K562 (cell line): ENCODE measurements around the gene CCDC74B. TPM values are rescaled to one million over a fixed set of nuclear protein-coding genes. Genes with fewer than 3 reads are reported as not detected.
A peak's percentile ranks its signal among the peaks of the same experiment; 100 is the strongest.
"Not testable (repeated sequence)": the region's sequence is repeated elsewhere in the genome, so short reads cannot be mapped to it uniquely, and the experiment has no call there.

Experiments
- ATAC-seq: fragments of 200-7000 bp; cut with Tn5 transposase; 3 replicates; pipeline ENCODE4 v1.9.1; 2020; ENCODE audit warnings: moderate library complexity
- BruUV-seq: library from RNA; stranded (reverse); fragments of 400-500 nt; replicated peaks from 2 replicates; lab custom pipeline; 2021; lab: Mats Ljungman, UMichigan
- CTCF ChIA-PET: fragments of 300-600 bp; formaldehyde crosslinking; extraction: SDS; loops from one replicate; lab custom pipeline; 2021; ENCODE audit warnings: low intra/inter-chr PET ratio; lab: Yijun Ruan, JAX
- POLR2A ChIA-PET: fragments of 300-600, 350-650 bp; sonication (Branson Sonifier 250); formaldehyde crosslinking; extraction: SDS; loops from one replicate; lab custom pipeline; 2021; ENCODE audit warnings: antibody characterized with exemption, inconsistent platforms; lab: Yijun Ruan, JAX
- DNase-seq, 4 experiments: peaks; one replicate each; pipeline versions ENCODE4 v3.0.0 to v3.0.0-alpha.2; 2011 to 2018; ENCODE audit warnings: low spot score in 3 of 4, mixed read lengths in 3 of 4; ENCODE audit errors: extremely low read depth in 1 of 4
- FAIRE-seq: peaks from 2 replicates; lab custom pipeline; 2011; peaks lifted over from hg19 to GRCh38; lab: Jason Lieb, UNC
- H2AFZ ChIP-seq: 2 replicates; pipeline ENCODE4 v1.6.0; 2011; ENCODE audit warnings: low read depth, low read length, control low read depth, inconsistent platforms
- H3K27ac ChIP-seq: fragments of 200-600 bp; 3 replicates; pipeline ENCODE4 v1.8.0; 2011; ENCODE audit warnings: low read depth, mild to moderate bottlenecking, control low read depth, inconsistent platforms, low read length, moderate library complexity, mixed read lengths; ENCODE audit errors: extremely low read depth
- H3K27me3 ChIP-seq, 2 experiments: fragments of 300-600 bp in 1 of 2; 2 replicates in 1 of 2; 3 replicates in 1 of 2; pipeline versions ENCODE4 v1.6.0 to v1.8.0; 2011; ENCODE audit warnings: inconsistent platforms in 2 of 2, low read length in 2 of 2, mild to moderate bottlenecking in 1 of 2, mixed read lengths in 1 of 2, moderate library complexity in 1 of 2; ENCODE audit not compliant: control insufficient read depth in 2 of 2, insufficient read depth in 2 of 2
- H3K36me3 ChIP-seq: fragments of 300-600 bp; 3 replicates; pipeline ENCODE4 v1.8.0; 2011; ENCODE audit warnings: mild to moderate bottlenecking, low read length, inconsistent platforms; ENCODE audit not compliant: control insufficient read depth, insufficient read depth
- H3K4me1 ChIP-seq, 2 experiments: fragments of 200-600 bp in 1 of 2; replicated peaks in 1 of 2; 2 replicates in 1 of 2; 3 replicates in 1 of 2; pipeline versions ENCODE4 v1.5.1 to v1.8.0; 2011; ENCODE audit warnings: inconsistent platforms in 2 of 2, low read length in 2 of 2, mild to moderate bottlenecking in 1 of 2, mixed read lengths in 1 of 2, moderate library complexity in 1 of 2; ENCODE audit not compliant: control insufficient read depth in 2 of 2, insufficient read depth in 2 of 2
- H3K4me2 ChIP-seq: 2 replicates; pipeline ENCODE4 v1.6.1; 2011; ENCODE audit warnings: low read length, control low read depth, inconsistent platforms, mixed read lengths; ENCODE audit not compliant: insufficient read depth
- H3K4me3 ChIP-seq: fragments of 200-600 bp; sonication (generic), shearing (Covaris generic); 2 replicates; pipeline ENCODE4 v1.5.1; 2016; ENCODE audit warnings: control low read depth, inconsistent platforms
- H3K79me2 ChIP-seq: fragments of 200-600 bp; 3 replicates; pipeline ENCODE4 v1.8.0; 2011; ENCODE audit warnings: low read length, inconsistent platforms; ENCODE audit not compliant: control insufficient read depth, insufficient read depth
- H3K9ac ChIP-seq, 2 experiments: 2 replicates each; pipeline versions ENCODE4 v1.6.0 to v1.6.1; 2011; ENCODE audit warnings: low read depth in 2 of 2, low read length in 2 of 2, control low read depth in 1 of 2, inconsistent platforms in 1 of 2, mild to moderate bottlenecking in 1 of 2, mixed read lengths in 1 of 2; ENCODE audit not compliant: insufficient read depth in 1 of 2
- H3K9me1 ChIP-seq: one replicate; pipeline ENCODE4 v1.6.0; 2011; ENCODE audit warnings: inconsistent platforms, mild to moderate bottlenecking, low read length, moderate library complexity; ENCODE audit not compliant: control insufficient read depth, insufficient read depth
- H3K9me3 ChIP-seq: replicated peaks from 2 replicates; pipeline ENCODE4 v1.5.1; 2011; ENCODE audit warnings: low read depth, low read length, inconsistent platforms; ENCODE audit not compliant: control insufficient read depth, insufficient read depth
- H4K20me1 ChIP-seq: replicated peaks from 2 replicates; pipeline ENCODE4 v1.6.1; 2011; ENCODE audit warnings: low read length, inconsistent platforms, mixed read lengths; ENCODE audit not compliant: control insufficient read depth, insufficient read depth
- RBFOX2 ChIP-seq: fragments of 200-400 bp; formaldehyde crosslinking; IDR thresholded peaks from 2 replicates; pipeline ENCODE4 v1.6.1; 2017; ENCODE audit warnings: low read depth, mild to moderate bottlenecking, low read length, moderate library complexity
- WGBS: fragments of 100-300 bp; shearing (Covaris generic); methylation state at CpG from one replicate; pipeline ENCODE4 v1.1.6; 2016; ENCODE audit warnings: low coverage, mixed read lengths; ENCODE audit not compliant: insufficient coverage; ENCODE audit errors: missing lambda C conversion rate; 5-methylcytosine and 5-hydroxymethylcytosine counted together
- in situ Hi-C: fragments of 300-500 bp; cut with MboI; formaldehyde crosslinking; loops from 4 replicates; pipeline ENCODE4 v1.15.0; 2018; ENCODE audit warnings: inconsistent platforms, mixed read lengths
- intact Hi-C: fragments of 100-400 bp; cut with micrococcal nuclease; formaldehyde crosslinking; loops from 2 replicates; pipeline ENCODE4 v1.14.2; 2022
- polyA plus RNA-seq, 8 experiments: library from polyadenylated mRNA; depleted of rRNA in 4 of 8; stranded (reverse) in 5 of 8; unstranded in 3 of 8; fragments of >200 nt; fragmentation: Nextera tagmentation in 2 of 8; fragmentation: Illumina TruSeq in 1 of 8; extraction: Ambion mirVana in 2 of 8; extraction: Trizol in 1 of 8; gene quantifications; 2 replicates each; pipeline versions ENCODE4 v1.2.1 to v1.2.3, GENCODE V29; 2011 to 2014; ENCODE audit warnings: inconsistent platforms in 1 of 8, missing spikeins in 1 of 8
- total RNA-seq, 7 experiments: library from RNA; depleted of rRNA in 6 of 7; stranded (reverse); fragments of >200 nt in 6 of 7; fragmentation: Illumina TruSeq in 2 of 7; extraction: Trizol in 2 of 7; gene quantifications; 2 replicates each; pipeline versions ENCODE4 v1.2.1 to v1.2.3, GENCODE V29; 2011 to 2021; ENCODE audit warnings: low replicate concordance in 1 of 7

The CCDC74B gene
- total and polyA plus RNA-seq, 9 of the 15 experiments (the other 6 are each of a cell fraction or from before 2014, with no cell fraction given), result 0.04 to 1.5 (median 0.52) TPM; not detected in 1

DNA sequence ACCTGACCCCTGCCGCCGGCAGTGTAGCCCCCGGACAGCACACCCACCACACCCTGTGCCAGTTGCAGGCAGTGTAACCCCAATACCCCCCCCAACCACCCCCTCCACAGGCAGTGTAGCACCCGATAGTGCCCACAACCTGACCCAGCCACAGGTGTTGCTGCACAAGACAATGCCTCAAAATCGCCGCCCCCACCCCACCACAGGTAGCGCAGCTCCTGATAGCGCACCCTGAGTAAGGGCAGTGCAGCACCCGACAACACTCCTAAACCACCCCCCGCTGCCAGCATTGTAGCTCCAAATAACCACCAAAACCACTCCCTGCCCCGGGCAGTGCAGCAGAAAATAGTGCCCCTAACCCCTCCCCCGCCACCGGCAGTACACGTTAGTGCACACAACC is 16.4 kb downstream of the CCDC74B start:
- 4% methylated on average over 6 of the region's 14 CpGs for WGBS
- FAIRE-seq, result not testable (repeated sequence)

DNA sequence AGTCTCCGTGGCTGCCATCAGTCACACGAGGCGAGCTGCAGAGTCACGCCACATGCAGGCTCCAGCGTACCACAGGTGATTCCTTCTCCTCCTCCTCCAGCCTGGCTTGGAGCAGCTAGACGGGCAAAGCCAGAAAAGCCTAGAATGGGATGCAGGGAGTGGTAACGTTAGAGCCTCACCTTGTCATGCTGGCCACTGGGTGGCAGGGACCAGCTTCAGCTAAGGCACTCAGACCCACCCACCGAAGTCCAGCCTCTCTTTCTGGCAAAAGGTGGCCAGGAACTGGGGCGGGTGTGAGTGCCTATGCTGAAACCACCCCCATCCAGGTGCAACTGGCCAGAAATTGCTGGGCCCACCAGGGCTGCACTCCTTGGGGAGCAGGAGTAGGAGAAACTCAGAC is 17.2 kb downstream of the CCDC74B start:
- intact Hi-C loops, in situ Hi-C loops, FAIRE-seq, H2AFZ ChIP-seq, H3K9me3 ChIP-seq, H3K4me1 ChIP-seq, ATAC-seq, BruUV-seq, POLR2A ChIA-PET, H3K36me3 ChIP-seq, CTCF ChIA-PET, H3K4me3 ChIP-seq, H3K9me1 ChIP-seq, H3K27ac ChIP-seq, DNase-seq, H3K27me3 ChIP-seq, H3K9ac ChIP-seq, H4K20me1 ChIP-seq, H3K4me2 ChIP-seq: not testable (repeated sequence)
- peaks cover 11% of the 10 kb centered on the region for H3K79me2 ChIP-seq
- WGBS, result no CpG with 5 or more reads among the region's 9 CpGs

More for the DNA sequence above, 16.4 kb downstream of the CCDC74B start:
- H2AFZ ChIP-seq, BruUV-seq, H3K27ac ChIP-seq, H3K9me3 ChIP-seq, POLR2A ChIA-PET, H3K27me3 ChIP-seq, H3K9me1 ChIP-seq, DNase-seq, H4K20me1 ChIP-seq, CTCF ChIA-PET, intact Hi-C loops, H3K4me2 ChIP-seq, H3K36me3 ChIP-seq, in situ Hi-C loops, H3K4me1 ChIP-seq: not testable (repeated sequence)
- Histone ChIP-seq H3K79me2 (peaks cover 19% of the 10 kb centered on the region), H3K4me3 (peak overlapping the region; percentile 27; the same call in 1 of the 2 replicates), H3K9ac (0 out of 4 replicates have a peak overlapping the region, but pooled peaks of 1 of the 2 experiments have one; percentile 52)
- ATAC-seq, result peak; percentile 50
- TF ChIP-seq RBFOX2, result peak; percentile 50
